Stimulated activated CD4-positive, alpha-beta T cell treated with anti-CD3 and anti-CD28 coated beads, TNF-alpha, amount 100 ng/mL, for 48 hours (primary cell): Measurements from ENCODE around the gene ZBTB8A.
"Not testable (repeated sequence)": the region's sequence is repeated elsewhere in the genome, so short reads cannot be mapped to it uniquely, and the experiment has no call there.

Experiments
- DNase-seq, 3 donors: peaks; one replicate each; pipeline ENCODE4 v3.0.0-alpha.2; 2020; ENCODE audit warnings: low read depth in 3 of 3

The ZBTB8A gene

GRCh38 chr1:32538887-32539583 lies at the start of gene ZBTB8A:
ZBTB8A (plus strand) TSS chr1:32539427; CDS start chr1:32592932, 53,505 bp downstream.
- peak in 1 of 3 donors; percentile 18 for DNase-seq

- no peak for DNase-seq
Observed at GRCh38 chr1:32489774-32490454, 49.3 kb upstream of the ZBTB8A start.

- DNase-seq = no peak
Observed at GRCh38 chr1:32491386-32491785, 47.8 kb upstream of the ZBTB8A start.

- no peak for DNase-seq
Observed at GRCh38 chr1:32494196-32494595, 45.0 kb upstream of the ZBTB8A start.

DNA sequence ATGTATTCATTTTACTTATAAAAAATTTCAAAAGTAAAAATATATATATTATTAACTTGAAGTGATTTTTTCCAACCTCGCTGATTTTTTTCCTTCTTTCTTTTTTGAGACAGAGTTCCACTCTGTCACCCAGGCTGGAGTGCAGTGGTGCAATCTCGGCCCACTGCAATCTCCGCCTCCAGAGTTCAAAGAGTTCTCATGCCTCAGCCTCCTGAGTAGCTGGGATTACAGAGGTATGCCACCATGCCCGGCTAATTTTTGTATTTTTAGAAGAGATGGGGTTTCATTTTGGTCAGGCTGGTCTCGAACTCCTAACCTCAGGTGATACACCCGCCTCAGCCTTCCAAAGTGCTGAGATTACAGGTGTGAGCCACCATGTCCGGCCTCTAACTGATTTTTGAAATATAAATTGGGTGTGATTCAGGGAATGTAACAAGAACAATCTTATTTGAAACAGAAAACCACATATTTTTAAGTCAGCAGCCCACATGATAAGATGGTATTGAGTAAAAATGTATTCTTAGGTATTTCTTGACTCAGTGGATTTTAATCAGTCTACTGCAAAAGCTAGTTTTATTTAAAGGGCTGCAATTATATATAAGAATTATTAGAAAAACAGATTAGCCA lies 44.4 kb upstream of the ZBTB8A start:
- no peak for DNase-seq

- DNase-seq = no peak
Observed at GRCh38 chr1:32496127-32496526, 43.1 kb upstream of the ZBTB8A start.

DNA sequence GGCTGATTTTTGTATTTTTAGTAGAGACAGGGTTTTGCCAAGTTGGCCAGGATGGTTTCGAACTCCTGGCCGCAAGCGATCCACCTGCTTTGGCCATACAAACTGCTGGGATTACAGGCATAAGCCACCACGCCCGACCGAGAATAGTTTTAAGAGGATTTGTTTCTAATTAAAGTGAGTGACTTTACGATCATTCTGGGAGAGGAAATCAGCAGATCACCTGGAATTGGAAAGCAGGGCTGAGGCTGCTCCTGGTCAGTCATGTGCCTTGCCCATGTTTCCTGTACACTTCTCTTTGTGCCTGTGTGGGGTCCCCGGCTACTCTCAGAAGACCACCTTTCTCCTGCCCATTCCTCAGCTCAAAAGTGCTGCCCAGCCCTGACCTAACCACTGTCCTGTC lies 40.5 kb upstream of the ZBTB8A start:
- no peak for DNase-seq

DNA sequence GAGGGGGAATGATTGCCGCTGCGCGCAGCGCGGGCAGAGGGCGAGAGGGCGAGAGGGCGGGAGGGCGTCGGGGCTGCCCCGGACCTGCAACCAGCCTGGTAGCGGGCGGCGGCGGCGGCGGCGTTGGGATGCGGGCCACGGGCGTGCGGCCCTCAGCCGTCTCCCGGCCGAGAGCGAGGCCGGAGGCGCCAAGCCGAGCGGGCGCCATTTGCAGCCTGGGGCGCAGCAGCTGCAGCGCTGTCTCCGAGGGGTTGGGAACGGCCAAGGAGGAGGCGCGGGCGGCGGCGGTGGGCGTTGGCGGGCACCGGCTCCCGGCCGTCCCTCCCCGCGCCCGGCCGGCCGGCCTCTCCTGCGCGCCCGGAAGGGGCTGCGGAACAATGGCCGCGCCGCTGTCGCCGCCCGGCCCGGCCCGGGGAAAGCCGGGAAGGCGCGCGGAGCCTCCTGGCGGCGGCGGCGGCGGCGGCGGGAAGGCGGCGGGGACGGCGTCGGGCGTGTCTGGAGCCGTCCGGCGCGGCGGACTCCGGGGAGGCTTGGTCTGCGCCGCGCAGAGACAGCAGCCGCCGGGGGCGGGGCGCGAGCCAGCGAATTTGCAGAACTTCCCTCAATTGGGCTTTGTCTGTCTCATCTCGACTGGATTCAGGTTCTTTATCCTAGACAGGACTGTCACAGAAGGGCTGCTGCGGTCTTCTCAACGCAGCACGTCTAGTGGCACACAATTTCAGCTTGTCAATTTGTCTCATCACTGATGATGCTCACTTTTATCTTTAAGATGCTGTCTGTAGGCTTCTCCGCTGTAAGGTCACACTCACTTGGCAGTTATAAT lies 38.6 kb upstream of the ZBTB8A start:
- peak in 1 of 3 donors; percentile 31 for DNase-seq

GRCh38 chr1:32501865-32502264 lies 37.4 kb upstream of the ZBTB8A start:
- no peak for DNase-seq

DNA sequence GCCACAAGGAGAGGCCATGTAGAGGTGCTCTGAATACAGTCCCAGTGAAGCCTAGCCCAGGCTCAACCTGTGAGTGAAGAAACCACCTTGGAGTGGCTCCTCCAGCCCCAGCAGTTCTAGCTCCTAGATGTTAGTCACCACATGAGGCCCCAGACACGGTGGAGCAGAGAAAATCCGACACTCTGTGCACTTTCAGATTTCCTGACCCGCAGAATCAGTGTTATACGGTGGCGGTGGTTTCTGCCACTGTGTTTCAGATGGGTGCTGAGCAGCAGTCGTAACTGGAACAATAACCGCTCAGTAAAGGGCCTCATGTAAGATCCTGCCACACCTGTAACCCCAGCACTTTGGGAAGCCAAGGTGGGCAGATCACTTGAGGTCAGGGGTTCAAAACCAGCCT lies 36.1 kb upstream of the ZBTB8A start:
- no peak for DNase-seq

DNA sequence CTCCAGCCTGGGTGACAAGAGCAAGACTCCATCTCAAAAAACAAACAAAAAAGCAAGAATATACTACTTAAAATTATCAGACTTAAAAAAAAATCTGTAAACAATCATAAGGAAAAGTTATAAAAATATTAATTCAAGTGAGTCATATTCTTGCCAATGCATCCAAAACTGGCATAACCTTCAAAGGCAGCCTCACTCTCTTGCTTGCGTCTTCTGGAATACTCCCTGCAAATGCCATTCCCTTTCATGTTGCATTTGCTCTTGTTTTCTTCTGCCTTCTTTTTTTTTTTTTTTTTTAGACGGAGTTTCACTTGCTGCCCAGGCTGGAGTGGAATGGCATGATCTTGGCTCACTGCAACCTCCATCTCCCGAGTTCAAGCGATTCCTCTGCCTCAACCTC lies 32.2 kb upstream of the ZBTB8A start:
- no peak for DNase-seq

DNA sequence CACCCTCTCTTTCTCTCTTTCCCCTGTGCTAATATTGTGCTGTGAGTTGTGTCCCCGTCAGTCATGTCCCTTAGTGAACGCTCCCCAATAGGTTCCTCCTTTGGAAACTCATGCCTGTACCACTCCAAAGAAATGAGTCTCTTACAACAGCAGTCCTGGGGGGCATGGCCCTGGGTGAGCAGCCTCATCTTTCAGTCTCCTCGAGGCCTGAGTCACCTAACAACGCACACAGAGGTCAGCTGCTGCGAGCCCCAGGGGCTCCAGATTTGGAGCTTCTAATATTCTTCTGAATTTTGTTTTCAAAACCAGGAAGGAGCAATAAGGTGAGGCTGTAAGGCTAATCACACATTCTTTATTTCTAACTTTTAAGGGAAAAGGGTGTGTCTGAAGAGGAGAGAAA lies 30.5 kb upstream of the ZBTB8A start:
- DNase-seq = no peak

GRCh38 chr1:32509939-32510338 lies 29.3 kb upstream of the ZBTB8A start:
- no peak for DNase-seq

- no peak for DNase-seq
Observed at GRCh38 chr1:32516402-32516801, 22.8 kb upstream of the ZBTB8A start.

DNA sequence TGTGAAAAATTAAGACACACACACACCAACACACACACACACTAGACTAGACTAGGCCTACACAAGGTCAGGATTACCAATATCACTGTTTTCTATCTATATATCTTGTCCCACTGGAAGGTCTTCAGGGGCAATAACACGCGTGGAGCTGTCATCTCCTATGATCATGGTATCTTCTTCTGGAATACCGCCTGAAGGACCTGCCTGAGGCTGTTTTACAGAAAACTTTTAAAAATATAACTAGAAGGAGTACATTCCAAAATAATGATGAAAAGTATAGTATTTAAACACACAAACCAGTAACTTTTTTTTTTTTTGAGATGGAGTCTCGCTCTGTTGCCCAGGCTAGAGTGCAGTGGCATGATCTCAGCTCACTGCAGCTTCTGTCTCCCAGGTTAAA lies 20.3 kb upstream of the ZBTB8A start:
- no peak for DNase-seq

GRCh38 chr1:32521165-32521564 lies 18.1 kb upstream of the ZBTB8A start:
- no peak for DNase-seq

GRCh38 chr1:32525053-32525452 lies 14.2 kb upstream of the ZBTB8A start:
- no peak for DNase-seq

DNA sequence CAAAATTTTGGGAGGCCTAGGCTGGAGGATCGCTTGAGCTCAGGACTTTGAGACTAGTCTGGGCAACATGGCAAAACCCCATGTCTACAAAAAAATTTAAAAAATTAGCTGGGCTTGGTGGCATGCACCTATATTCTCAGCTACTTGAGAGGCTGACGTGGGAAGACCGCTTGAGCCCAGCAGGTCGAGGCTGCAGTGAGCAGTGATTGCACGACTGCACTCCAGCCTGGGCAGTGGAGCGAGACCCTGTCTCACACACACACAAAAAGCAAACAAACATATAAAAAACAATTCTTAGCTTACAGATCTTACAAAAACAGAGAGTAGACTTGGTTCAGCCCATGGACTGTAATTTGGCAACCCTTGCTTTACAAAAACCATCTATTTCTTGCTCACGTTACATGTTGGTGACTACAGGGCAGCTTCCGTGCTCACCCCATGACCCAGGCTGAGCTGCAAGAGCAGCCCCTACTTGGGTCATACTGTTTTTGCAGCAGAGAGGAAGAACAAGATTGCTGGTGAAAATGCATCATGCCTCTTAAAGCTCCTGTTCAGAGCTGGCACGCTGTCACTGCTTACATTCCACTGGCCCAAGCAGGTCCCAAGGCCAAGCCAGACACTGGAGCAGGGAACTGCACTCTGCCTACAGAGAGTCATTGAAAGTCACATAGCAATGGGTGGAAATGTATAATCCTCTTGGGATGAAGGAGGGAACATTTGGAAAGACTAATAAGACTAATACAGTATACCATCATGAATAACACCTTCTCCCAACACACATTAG lies 13.4 kb upstream of the ZBTB8A start:
- no peak for DNase-seq

GRCh38 chr1:32528550-32528949 lies 10.7 kb upstream of the ZBTB8A start:
- DNase-seq = not testable (repeated sequence)

DNA sequence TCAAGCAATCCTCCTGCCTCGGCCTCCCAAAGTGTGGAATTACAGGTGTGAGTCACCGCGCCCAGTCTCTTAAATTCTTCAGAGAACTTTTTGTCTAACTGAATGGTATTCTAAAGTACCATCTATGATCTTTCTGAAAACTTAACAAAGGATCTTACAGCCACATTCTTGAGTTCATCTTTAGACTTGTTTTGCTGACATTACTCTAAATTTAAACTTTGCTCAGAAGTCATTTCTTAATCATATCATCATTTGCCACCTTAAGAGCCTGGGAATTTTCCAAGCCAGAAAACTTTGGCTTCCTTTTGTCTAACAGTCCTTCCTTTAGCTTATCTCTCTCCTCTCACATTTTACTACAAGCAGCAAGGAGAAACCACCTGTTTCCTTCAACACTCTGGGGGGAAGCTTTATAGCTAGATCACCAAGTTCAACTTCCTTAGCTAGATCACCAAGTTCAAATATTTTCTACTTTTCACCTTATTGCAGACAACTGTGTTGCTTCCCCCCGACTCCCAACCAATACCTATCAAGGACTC lies 5.4 kb upstream of the ZBTB8A start:
- DNase-seq = no peak

- no peak for DNase-seq
Observed at GRCh38 chr1:32536117-32536516, 3.1 kb upstream of the ZBTB8A start.
